ENCODE measurements around the gene PLA2G4E. TPM values are rescaled to one million over a fixed set of nuclear protein-coding genes. Genes with fewer than 3 reads are reported as not detected.
A peak's percentile ranks its signal among the peaks of the same experiment; 100 is the strongest.

PLA2G4E gene
- total and polyA plus RNA-seq, 11 donors: 0.01 to 1.1 (median 0.05) TPM; not detected in 6

- Histone ChIP-seq H3K27me3 (no peaks in the 10 kb centered on the region), H3K36me3 (no peaks in the 10 kb centered on the region), H3K4me3 (peak overlapping the region in 9 of 12 donors; percentile 68 to 99 (median 89)), H3K4me1 (peaks cover 21 to 65% (median 56%) of the 10 kb centered on the region in 12 donors), H3K27ac (peak overlapping the region; percentile 2 to 97 (median 94)), H3K9me3 (no peaks in the 10 kb centered on the region)
- intact Hi-C loops (cut with DNase I): loop anchor here in 8 of 10 donors (5.0 to 10.0 kb wide), 8 partner anchors 38 to 198 kb away; partner anchors contain the start of genes JMJD7 (in 3 of the 8) and MAPKBP1 (in 3 of the 8)
- no peak for TF ChIP-seq CTCF (IDR thresholded peaks at IDR 0.05)
- no peak for TF ChIP-seq POLR2A (IDR thresholded peaks at IDR 0.05)
- DNase-seq (no peak), ATAC-seq (no peak)
- 47 to 68% (median 56%) methylated on average over 1 of the region's 1 CpG for WGBS, 4 donors
Measured at GRCh38 chr15:41970456-41970855, 50.4 kb downstream of the PLA2G4E start.

GRCh38 chr15:41969851-41970431, 50.9 kb downstream of the PLA2G4E start:
- H3K4me3 ChIP-seq: peak overlapping the region in 8 of 12 donors; percentile 84 to 99 (median 89)
- peak overlapping the region; percentile 2 to 97 (median 94) for H3K27ac ChIP-seq
- ATAC-seq (peak in 1 of 4 donors; percentile 1), DNase-seq (no peak)
- H3K4me1 ChIP-seq: peaks cover 21 to 70% (median 59%) of the 10 kb centered on the region in 12 donors
- peaks cover 0 to 3% (median 0%) of the 10 kb centered on the region in 9 donors for H3K36me3 ChIP-seq
- H3K27me3 ChIP-seq: no peaks in the 10 kb centered on the region
- WGBS, 4 donors: 42 to 61% (median 53%) methylated on average over 3 of the region's 3 CpGs
- intact Hi-C loops (cut with DNase I): loop anchor here (5.0 to 10.0 kb wide), 9 partner anchors 38 to 198 kb away; partner anchors contain the start of genes JMJD7 (in 3 of the 10) and MAPKBP1 (in 3 of the 10)
- no peaks in the 10 kb centered on the region for H3K9me3 ChIP-seq
- TF ChIP-seq POLR2A (IDR thresholded peaks at IDR 0.05) (no peak), CTCF (IDR thresholded peaks at IDR 0.05) (no peak)

- Histone ChIP-seq H3K4me1 (peaks cover 21 to 73% (median 63%) of the 10 kb centered on the region in 12 donors), H3K27me3 (no peaks in the 10 kb centered on the region), H3K9me3 (no peaks in the 10 kb centered on the region), H3K36me3 (peaks cover 0 to 7% (median 0%) of the 10 kb centered on the region in 9 donors), H3K27ac (peak overlapping the region in 10 of 12 donors; percentile 8 to 97 (median 92)), H3K4me3 (peak overlapping the region in 3 of 12 donors; percentile 0 to 99 (median 85))
- DNase-seq: no peak
- no peak for ATAC-seq
- TF ChIP-seq POLR2A (IDR thresholded peaks at IDR 0.05) (no peak), CTCF (IDR thresholded peaks at IDR 0.05) (no peak)
- intact Hi-C loops (cut with DNase I): loop anchor here in 4 of 10 donors (5.0 to 10.0 kb wide), 3 partner anchors 36 to 54 kb away; no protein-coding TSS in a partner anchor
- WGBS, 4 donors: 82 to 87% (median 85%) methylated on average over 4 of the region's 4 CpGs
Measured at GRCh38 chr15:41968701-41969100, 52.1 kb downstream of the PLA2G4E start.

- TF ChIP-seq CTCF (IDR thresholded peaks at IDR 0.05) (no peak), POLR2A (IDR thresholded peaks at IDR 0.05) (no peak)
- Histone ChIP-seq H3K4me1 (peaks cover 21 to 70% (median 65%) of the 10 kb centered on the region in 12 donors), H3K36me3 (peaks cover 0 to 7% (median 0%) of the 10 kb centered on the region in 9 donors), H3K9me3 (no peaks in the 10 kb centered on the region), H3K4me3 (peak overlapping the region in 3 of 12 donors; percentile 0 to 99 (median 19)), H3K27ac (peak overlapping the region; percentile 43 to 95 (median 76)), H3K27me3 (no peaks in the 10 kb centered on the region)
- DNase-seq (peak in 4 of 5 donors; percentile 45 to 57 (median 51)), ATAC-seq (no peak)
- intact Hi-C loops (cut with DNase I): loop anchor here in 5 of 10 donors (1.0 to 10.0 kb wide), 4 partner anchors 20 to 53 kb away; no protein-coding TSS in a partner anchor
- WGBS, 4 donors: 42 to 55% (median 45%) methylated on average over 4 of the region's 4 CpGs
Measured at GRCh38 chr15:41967506-41968206, 53.2 kb downstream of the PLA2G4E start.

All from heart left ventricle (tissue), 16 donors.